Measurements from ENCODE around the gene GABBR2.

GABBR2 gene

GRCh38 chr9:98432134-98432533, 276.6 kb downstream of the GABBR2 start:
- Mint-ChIP-seq H3K4me3 (no peak overlapping the region), H3K27ac (no peak overlapping the region), H3K36me3 (ENCODE audit: low read depth) (no peaks in the 10 kb centered on the region), H3K9me3 (no peaks in the 10 kb centered on the region), H3K4me1 (ENCODE audit: low read depth) (no peaks in the 10 kb centered on the region), H3K27me3 (peaks cover 11% of the 10 kb centered on the region)

DNA sequence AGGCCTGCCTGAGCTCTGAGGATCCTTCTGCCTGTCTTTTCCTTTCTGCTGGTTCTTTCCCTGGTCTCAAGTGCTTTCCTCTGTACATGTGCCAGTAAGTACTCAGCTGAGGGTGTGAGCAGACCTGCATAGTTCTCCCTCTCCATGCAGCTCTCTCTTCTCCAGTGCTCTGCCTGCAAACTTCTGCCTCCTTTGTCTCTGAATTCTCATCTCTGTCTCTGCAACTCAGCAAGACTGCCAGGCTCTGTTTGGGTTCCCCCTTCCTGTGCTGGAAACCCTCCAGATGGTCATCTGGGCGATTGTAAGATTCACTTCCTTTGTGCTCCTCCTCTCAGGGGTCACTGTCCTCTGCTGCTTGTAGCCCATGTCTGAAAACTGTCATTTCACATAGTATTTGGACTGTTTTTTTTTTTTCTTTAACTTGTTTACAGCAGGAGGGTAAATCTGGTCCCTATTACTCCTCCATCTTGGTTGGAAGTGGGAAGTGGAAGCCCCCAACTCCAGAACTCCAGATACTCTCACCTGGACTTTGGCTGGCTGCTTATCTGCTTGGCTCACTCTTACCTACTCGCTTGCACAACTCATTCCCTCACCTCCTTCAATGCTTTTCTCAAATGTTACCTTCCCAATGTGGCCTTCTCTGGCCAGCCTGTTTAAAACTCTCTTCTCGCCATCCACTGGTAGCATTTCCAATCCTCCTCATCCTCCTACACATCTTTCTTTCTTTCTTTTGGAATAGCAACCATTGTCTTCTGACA, 278.0 kb downstream of the GABBR2 start:
- Mint-ChIP-seq H3K27ac (no peak overlapping the region), H3K9me3 (no peaks in the 10 kb centered on the region), H3K4me1 (ENCODE audit: low read depth) (no peaks in the 10 kb centered on the region), H3K36me3 (ENCODE audit: low read depth) (no peaks in the 10 kb centered on the region), H3K27me3 (peaks cover 8% of the 10 kb centered on the region), H3K4me3 (no peak overlapping the region)

DNA sequence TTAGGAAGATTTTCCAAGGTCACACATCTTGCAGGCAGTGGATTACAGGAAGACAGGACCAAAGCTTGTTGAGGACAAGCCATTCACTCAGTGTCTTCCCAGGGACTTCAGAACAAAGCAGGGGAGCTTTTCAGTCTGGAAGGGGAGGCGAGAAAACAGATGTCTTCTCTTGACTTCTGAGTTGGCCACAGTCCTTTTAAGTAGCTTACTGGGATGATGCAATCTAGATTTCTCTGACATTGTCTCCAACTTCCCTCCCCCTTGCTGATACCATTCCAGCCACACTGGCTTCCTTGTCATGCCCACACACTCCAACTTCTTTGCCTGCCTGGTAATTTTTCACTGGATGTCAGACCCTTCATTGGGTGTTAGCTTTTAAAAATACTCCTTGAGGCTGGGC, 279.1 kb downstream of the GABBR2 start:
- Mint-ChIP-seq H3K36me3 (ENCODE audit: low read depth) (no peaks in the 10 kb centered on the region), H3K27me3 (peaks cover 4% of the 10 kb centered on the region), H3K9me3 (no peaks in the 10 kb centered on the region), H3K4me3 (no peak overlapping the region), H3K27ac (no peak overlapping the region), H3K4me1 (ENCODE audit: low read depth) (no peaks in the 10 kb centered on the region)

DNA sequence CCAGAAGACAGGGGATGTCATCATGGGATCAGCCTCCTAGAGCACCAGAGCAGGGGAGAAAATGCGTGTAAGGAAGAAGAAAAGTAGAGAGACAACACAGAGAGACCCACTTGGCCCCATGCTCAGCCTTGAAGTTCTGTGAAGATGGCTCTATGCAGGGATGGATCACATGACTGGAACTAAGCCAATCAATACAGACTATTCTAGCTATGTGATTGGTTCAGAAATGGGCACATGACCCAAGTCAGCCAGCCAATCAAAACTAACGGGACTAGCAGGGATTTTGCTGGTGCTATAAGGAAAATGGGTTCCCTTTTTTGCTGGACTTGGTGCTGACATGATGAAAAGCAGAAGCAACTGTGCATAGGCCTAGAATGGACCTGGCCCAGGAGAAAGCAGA, 280.3 kb downstream of the GABBR2 start:
- Mint-ChIP-seq H3K4me1 (ENCODE audit: low read depth) (no peaks in the 10 kb centered on the region), H3K4me3 (no peak overlapping the region), H3K27ac (no peak overlapping the region), H3K9me3 (no peaks in the 10 kb centered on the region), H3K36me3 (ENCODE audit: low read depth) (no peaks in the 10 kb centered on the region), H3K27me3 (peaks cover 4% of the 10 kb centered on the region)

DNA sequence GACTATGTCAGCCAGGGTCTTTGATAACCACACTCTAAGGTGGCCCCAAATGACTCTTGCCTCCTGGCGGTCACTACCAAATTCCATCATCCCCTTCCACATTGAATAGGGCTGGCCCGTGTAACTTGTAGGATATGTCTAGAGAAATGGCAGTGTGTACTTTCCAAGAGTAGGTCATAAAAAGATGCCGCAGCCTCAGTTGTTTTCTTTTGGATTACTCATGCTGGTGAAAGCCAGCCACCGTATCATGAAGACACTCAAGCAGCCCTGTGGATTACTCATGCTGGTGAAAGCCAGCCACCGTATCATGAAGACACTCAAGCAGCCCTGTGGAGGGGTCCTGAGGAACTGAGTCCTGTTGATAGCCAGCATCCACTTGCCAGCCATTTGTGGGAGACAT, 281.2 kb downstream of the GABBR2 start:
- Mint-ChIP-seq H3K4me1 (ENCODE audit: low read depth) (no peaks in the 10 kb centered on the region), H3K4me3 (no peak overlapping the region), H3K9me3 (no peaks in the 10 kb centered on the region), H3K36me3 (ENCODE audit: low read depth) (no peaks in the 10 kb centered on the region), H3K27me3 (peaks cover 4% of the 10 kb centered on the region), H3K27ac (no peak overlapping the region)

- Mint-ChIP-seq H3K27ac (no peak overlapping the region), H3K9me3 (no peaks in the 10 kb centered on the region), H3K4me1 (ENCODE audit: low read depth) (no peaks in the 10 kb centered on the region), H3K27me3 (peaks cover 4% of the 10 kb centered on the region), H3K36me3 (ENCODE audit: low read depth) (no peaks in the 10 kb centered on the region), H3K4me3 (no peak overlapping the region)
Observed at GRCh38 chr9:98425079-98425478, 283.7 kb downstream of the GABBR2 start.

DNA sequence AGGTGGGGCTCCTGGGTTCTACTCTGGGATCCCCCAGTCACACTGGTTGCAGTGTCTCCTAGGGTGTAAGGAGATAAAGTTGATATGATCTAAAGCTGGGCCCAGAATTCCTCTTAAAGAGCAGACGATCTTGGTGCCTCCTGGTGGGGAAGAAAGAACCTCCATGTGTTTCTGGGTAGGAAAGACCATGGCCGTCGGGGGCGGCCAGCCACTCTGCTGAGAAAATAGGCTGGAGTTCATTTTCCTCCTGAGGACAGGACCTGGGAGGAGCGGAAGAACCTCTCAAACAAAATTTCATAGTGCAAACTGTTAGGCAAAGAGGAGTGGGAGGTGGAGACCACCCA, 289.5 kb downstream of the GABBR2 start:
- H3K27ac Mint-ChIP-seq: no peak overlapping the region
- H3K27me3 Mint-ChIP-seq: peaks cover 16% of the 10 kb centered on the region
- no peak overlapping the region for H3K4me3 Mint-ChIP-seq
- H3K4me1 Mint-ChIP-seq (ENCODE audit: low read depth): no peaks in the 10 kb centered on the region
- no peaks in the 10 kb centered on the region for H3K9me3 Mint-ChIP-seq
- no peaks in the 10 kb centered on the region for H3K36me3 Mint-ChIP-seq (ENCODE audit: low read depth)

- H3K9me3 Mint-ChIP-seq: no peaks in the 10 kb centered on the region
- no peaks in the 10 kb centered on the region for H3K36me3 Mint-ChIP-seq (ENCODE audit: low read depth)
- no peaks in the 10 kb centered on the region for H3K4me1 Mint-ChIP-seq (ENCODE audit: low read depth)
- no peak overlapping the region for H3K27ac Mint-ChIP-seq
- peaks cover 19% of the 10 kb centered on the region for H3K27me3 Mint-ChIP-seq
- no peak overlapping the region for H3K4me3 Mint-ChIP-seq
Observed at GRCh38 chr9:98418578-98419259, 290.0 kb downstream of the GABBR2 start.

DNA sequence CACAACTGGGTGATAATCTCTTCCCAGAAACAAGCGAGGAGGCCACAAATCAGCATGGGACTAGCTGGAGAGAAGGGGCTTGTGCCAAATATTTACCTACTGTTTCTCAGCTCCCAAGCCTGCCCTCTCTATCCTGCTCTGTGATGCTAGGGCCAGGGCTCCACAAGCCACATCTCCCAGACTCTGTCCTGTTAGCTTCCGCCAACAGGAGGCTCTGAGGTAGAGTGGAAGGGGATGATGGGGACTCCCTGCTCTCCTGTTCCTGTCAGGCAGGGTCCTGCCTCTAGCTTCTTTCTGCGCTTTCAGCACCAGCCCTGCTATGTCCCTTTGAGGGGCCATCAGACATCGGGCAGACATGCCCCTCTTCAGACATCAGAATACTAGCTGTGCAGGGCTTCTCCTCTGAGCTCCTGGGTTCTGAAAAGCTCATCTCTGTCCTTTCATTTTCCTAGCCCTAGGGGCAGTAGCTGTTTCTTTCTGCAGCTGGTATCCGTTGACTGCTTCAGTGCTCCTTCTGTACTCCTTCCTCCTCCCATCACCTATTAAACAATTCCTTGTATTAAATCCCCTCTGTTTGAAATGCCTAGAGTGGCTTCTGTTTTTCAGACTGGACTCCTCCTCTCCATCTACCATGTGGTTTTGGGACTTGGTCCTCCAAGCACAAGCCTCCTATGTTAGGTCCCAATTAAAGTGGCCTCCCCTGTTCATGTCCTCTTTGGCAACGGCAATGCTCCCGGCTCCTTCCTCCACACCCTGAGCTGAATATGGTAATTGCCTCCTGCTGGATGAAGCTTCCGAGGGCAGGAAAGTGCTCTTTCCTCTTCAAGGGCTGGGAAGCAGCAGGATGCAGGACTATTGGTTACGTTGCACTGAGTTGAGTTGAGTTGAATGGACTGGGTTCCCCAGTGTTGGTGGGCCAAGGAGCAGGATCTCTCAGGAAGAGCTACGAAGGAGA, 292.2 kb downstream of the GABBR2 start:
- Mint-ChIP-seq H3K9me3 (no peaks in the 10 kb centered on the region), H3K36me3 (ENCODE audit: low read depth) (no peaks in the 10 kb centered on the region), H3K4me3 (no peak overlapping the region), H3K27me3 (peaks cover 19% of the 10 kb centered on the region), H3K27ac (no peak overlapping the region), H3K4me1 (ENCODE audit: low read depth) (no peaks in the 10 kb centered on the region)

DNA sequence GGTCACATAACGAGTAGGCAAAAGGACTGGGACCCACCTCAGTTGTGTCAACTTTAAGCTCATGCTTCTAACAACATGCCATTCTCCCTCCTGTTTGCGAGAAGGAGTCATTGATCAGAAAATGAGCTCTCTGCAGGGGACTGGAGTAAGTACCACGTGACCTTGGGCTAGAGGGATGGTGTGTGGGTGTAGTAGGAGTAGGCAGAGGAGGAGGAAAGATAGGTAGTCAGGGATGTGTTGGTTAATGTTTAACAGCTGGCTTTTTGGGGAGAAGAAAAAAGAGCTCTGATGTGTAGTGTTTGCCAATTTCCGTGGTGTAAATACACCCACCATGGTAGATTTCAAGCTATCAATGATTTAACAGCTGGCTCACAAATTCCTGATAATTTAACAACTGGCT, 293.0 kb downstream of the GABBR2 start:
- peaks cover 19% of the 10 kb centered on the region for H3K27me3 Mint-ChIP-seq
- no peak overlapping the region for H3K27ac Mint-ChIP-seq
- no peak overlapping the region for H3K4me3 Mint-ChIP-seq
- H3K36me3 Mint-ChIP-seq (ENCODE audit: low read depth): no peaks in the 10 kb centered on the region
- H3K9me3 Mint-ChIP-seq: no peaks in the 10 kb centered on the region
- no peaks in the 10 kb centered on the region for H3K4me1 Mint-ChIP-seq (ENCODE audit: low read depth)

DNA sequence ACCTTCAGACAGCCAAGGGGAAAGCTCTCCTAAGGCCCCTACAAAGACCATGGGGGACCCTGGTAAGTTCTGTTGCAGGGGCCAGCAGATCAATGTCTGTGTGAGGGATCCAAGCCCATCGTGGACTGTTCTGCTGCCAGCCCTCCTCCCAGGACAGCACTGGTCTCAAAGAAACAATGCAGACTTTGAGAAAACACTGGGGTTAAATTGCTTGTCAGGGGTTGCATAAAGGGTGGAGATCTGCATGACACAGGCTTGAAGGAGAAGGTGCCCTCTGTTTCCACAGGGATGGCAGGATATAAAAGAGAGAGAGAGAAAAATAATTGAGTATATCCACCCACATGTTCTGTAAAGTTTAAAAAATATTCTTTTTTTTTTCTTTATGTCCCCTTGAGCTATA, 295.7 kb downstream of the GABBR2 start:
- H3K9me3 Mint-ChIP-seq: no peaks in the 10 kb centered on the region
- H3K36me3 Mint-ChIP-seq (ENCODE audit: low read depth): no peaks in the 10 kb centered on the region
- no peak overlapping the region for H3K4me3 Mint-ChIP-seq
- H3K27me3 Mint-ChIP-seq: peaks cover 27% of the 10 kb centered on the region
- H3K4me1 Mint-ChIP-seq (ENCODE audit: low read depth): no peaks in the 10 kb centered on the region
- no peak overlapping the region for H3K27ac Mint-ChIP-seq

DNA sequence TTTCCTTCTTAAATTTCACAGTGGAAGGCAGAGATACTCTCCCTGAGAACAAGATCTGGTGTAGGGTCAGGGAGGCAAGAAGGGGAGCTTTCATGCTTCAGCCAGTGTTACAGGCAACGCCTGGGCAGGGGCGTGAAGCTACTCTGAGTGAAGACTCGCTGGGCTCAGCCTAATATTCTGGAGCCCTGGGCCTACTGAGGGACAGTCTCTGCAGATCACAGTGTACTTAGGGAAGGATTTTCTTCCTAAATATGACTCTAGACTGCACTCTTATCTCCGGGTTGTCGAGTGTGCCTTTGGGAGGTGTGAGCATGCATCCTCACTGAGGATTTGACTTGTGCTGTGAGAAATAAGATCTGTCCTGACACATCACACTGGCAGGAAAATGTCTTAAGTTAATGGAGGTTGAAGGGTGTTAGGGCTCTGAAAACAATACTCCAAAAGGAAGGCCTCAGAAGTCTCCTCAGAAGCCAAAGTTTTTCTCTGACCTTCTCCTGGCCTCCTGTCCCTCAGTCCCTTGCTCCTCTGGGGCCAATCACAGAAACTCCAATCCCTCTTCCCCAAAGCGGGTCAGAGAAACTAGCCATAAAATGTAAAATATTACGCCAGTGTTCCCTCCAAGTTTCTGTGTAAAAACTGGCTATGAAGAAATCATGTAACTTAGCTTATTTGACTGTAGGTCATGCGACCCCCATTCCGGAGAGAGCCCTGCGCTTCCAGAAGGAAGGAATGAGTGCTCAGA, 296.5 kb downstream of the GABBR2 start:
- Mint-ChIP-seq H3K4me1 (ENCODE audit: low read depth) (no peaks in the 10 kb centered on the region), H3K4me3 (no peak overlapping the region), H3K27ac (no peak overlapping the region), H3K36me3 (ENCODE audit: low read depth) (no peaks in the 10 kb centered on the region), H3K27me3 (peaks cover 21% of the 10 kb centered on the region), H3K9me3 (no peaks in the 10 kb centered on the region)

DNA sequence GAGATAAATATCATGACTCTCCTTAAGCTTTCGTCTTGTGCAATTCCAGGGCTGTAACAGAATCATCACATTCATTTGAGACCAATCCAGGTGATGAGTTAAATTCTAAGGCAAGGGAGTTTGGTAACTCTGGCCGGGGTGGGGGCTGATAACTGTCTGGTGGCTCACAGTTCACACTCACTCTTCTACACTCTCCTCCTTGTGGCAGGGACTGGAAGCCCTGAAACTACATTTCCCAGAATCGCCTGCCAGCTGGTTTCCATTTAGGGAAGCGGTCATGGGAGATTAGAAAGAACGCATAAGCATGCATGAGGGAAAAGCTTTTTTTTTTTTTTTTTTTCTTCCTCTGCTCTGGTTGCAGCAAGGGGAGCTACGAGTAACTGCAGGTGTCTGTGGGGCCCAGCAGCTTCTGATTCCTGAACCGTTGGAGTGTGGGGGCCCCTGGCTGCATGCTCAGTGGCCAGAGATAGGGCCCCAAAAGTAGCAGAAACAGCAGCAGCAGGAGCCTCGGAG, 298.5 kb downstream of the GABBR2 start:
- Mint-ChIP-seq H3K4me1 (ENCODE audit: low read depth) (no peaks in the 10 kb centered on the region), H3K36me3 (ENCODE audit: low read depth) (no peaks in the 10 kb centered on the region), H3K27ac (no peak overlapping the region), H3K4me3 (no peak overlapping the region), H3K27me3 (peaks cover 11% of the 10 kb centered on the region), H3K9me3 (no peaks in the 10 kb centered on the region)

DNA sequence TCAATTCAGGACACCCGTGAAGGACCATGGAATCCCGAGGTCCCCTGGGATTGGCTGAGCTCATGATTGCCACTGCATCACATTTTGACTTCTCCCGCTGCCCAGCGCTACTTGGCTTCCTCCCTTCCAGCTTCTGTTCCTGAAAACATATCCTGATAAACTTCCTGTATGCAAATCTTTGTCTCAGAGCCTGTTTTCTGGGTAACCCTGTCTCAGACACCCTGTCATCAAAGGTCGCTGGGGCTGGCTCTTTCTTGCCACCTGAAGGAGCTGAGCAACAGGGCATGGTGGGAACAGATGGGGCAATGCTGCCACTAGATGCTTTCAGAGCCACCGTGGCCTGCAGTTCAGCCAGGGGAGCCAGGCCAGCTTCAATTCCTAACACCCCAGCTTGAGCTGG, 299.0 kb downstream of the GABBR2 start:
- Mint-ChIP-seq H3K36me3 (ENCODE audit: low read depth) (no peaks in the 10 kb centered on the region), H3K27me3 (peaks cover 14% of the 10 kb centered on the region), H3K4me1 (ENCODE audit: low read depth) (no peaks in the 10 kb centered on the region), H3K9me3 (no peaks in the 10 kb centered on the region), H3K27ac (no peak overlapping the region), H3K4me3 (no peak overlapping the region)

Data from stimulated activated naive CD8-positive, alpha-beta T cell treated with anti-CD3 and anti-CD28 coated beads, Interleukin-15, Interleukin-2, amounts not matched to agents 100 ng/mL and 50 ng/mL, for 24 hours (primary cell).